Neural progenitor cell (in vitro differentiated cells): Measurements from ENCODE around the gene THYN1.
"Not testable (repeated sequence)": the region's sequence is repeated elsewhere in the genome, so short reads cannot be mapped to it uniquely, and the experiment has no call there.

ENCODE experiments used
- CTCF ChIP-seq: fragments of 200-600 bp; sonication (generic); IDR thresholded peaks from 2 replicates; pipeline ENCODE4 v1.5.1; 2017; ENCODE audit warnings: antibody characterized with exemption, mild to moderate bottlenecking
- EZH2 ChIP-seq: fragments of 200-600 bp; sonication (generic); IDR thresholded peaks from 2 replicates; pipeline ENCODE4 v1.6.1; 2017; ENCODE audit warnings: antibody characterized with exemption, mild to moderate bottlenecking, moderate library complexity

- TF ChIP-seq CTCF, EZH2: not testable (repeated sequence)
Observed at GRCh38 chr11:134255184-134255561, 2.0 kb upstream of the THYN1 start.
